SK-N-SH (cell line): ENCODE data around the gene SLC3A2. TPM values are rescaled to one million over a fixed set of nuclear protein-coding genes. Genes with fewer than 3 reads are reported as not detected.

Experiments used
- CTCF ChIA-PET: fragments of 300-600, 350-600 bp; formaldehyde crosslinking; extraction: SDS; loops from one replicate; lab custom pipeline; 2021; lab: Yijun Ruan, JAX
- POLR2A ChIA-PET: fragments of 350-600 bp; sonication (Branson Sonifier 250); formaldehyde crosslinking; extraction: SDS; loops from one replicate; lab custom pipeline; 2020; ENCODE audit warnings: antibody characterized with exemption, inconsistent platforms; lab: Yijun Ruan, JAX
- DNase-seq: peaks from one replicate; pipeline ENCODE4 v3.0.0; 2012
- H2AFZ ChIP-seq: fragments of 200-600 bp; sonication (generic); 2 replicates; pipeline ENCODE4 v1.8.1; 2016; ENCODE audit warnings: antibody characterized with exemption, mild to moderate bottlenecking, low read depth
- H3F3A ChIP-seq: fragments of 200-600 bp; sonication (generic); replicated peaks from 2 replicates; pipeline ENCODE3; 2016; ENCODE audit warnings: antibody characterized with exemption, mild to moderate bottlenecking; ENCODE audit not compliant: insufficient read depth
- H3K27ac ChIP-seq, 2 experiments: fragments of 200-500 bp in 1 of 2; fragments of 200-600 bp in 1 of 2; sonication (Bioruptor generic) in 1 of 2; sonication (generic), shearing (Covaris generic) in 1 of 2; 2 replicates each; pipeline versions ENCODE4 v1.5.1 to v1.6.1; 2014 to 2016; ENCODE audit warnings: low read depth in 2 of 2, inconsistent platforms in 1 of 2, low read length in 1 of 2, mild to moderate bottlenecking in 1 of 2, mixed read lengths in 1 of 2
- H3K27me3 ChIP-seq: fragments of 200-600 bp; sonication (generic), shearing (Covaris generic); 2 replicates; pipeline ENCODE4 v1.6.1; 2016; ENCODE audit warnings: mixed run types; ENCODE audit not compliant: insufficient read depth
- H3K36me3 ChIP-seq, 2 experiments: fragments of 200-500 bp in 1 of 2; fragments of 200-600 bp in 1 of 2; sonication (Bioruptor generic) in 1 of 2; sonication (generic) in 1 of 2; replicated peaks in 1 of 2; 2 replicates each; pipeline versions ENCODE3 to v1.5.1; 2014 to 2016; ENCODE audit warnings: low read length in 1 of 2, mild to moderate bottlenecking in 1 of 2; ENCODE audit not compliant: insufficient read depth in 2 of 2, control insufficient read depth in 1 of 2
- H3K4me1 ChIP-seq, 2 experiments: fragments of 200-500 bp in 1 of 2; fragments of 200-600 bp in 1 of 2; sonication (Bioruptor generic) in 1 of 2; sonication (generic), shearing (Covaris generic) in 1 of 2; 2 replicates each; pipeline versions ENCODE4 v1.5.1 to v1.6.1; 2014 to 2016; ENCODE audit warnings: low read depth in 1 of 2, low read length in 1 of 2, mixed run types in 1 of 2; ENCODE audit not compliant: insufficient read depth in 2 of 2, control insufficient read depth in 1 of 2
- H3K4me2 ChIP-seq: fragments of 200-600 bp; sonication (generic), shearing (Covaris generic); 2 replicates; pipeline ENCODE4 v1.6.1; 2017; ENCODE audit warnings: mixed run types
- H3K4me3 ChIP-seq, 2 experiments: fragments of 200-500 bp in 1 of 2; fragments of 200-600 bp in 1 of 2; sonication (Bioruptor generic) in 1 of 2; sonication (generic), shearing (Covaris generic) in 1 of 2; 2 replicates each; pipeline versions ENCODE4 v1.5.1 to v1.8.1; 2014 to 2016; ENCODE audit warnings: low read depth in 2 of 2, inconsistent platforms in 1 of 2, low read length in 1 of 2, mild to moderate bottlenecking in 1 of 2, mixed read lengths in 1 of 2, moderate library complexity in 1 of 2
- H3K79me2 ChIP-seq: fragments of 200-600 bp; sonication (generic); 2 replicates; pipeline ENCODE4 v1.8.1; 2017; ENCODE audit warnings: mild to moderate bottlenecking; ENCODE audit not compliant: insufficient read depth
- H3K9ac ChIP-seq: fragments of 200-600 bp; sonication (generic); 2 replicates; pipeline ENCODE4 v1.6.1; 2017; ENCODE audit warnings: mixed run types
- H3K9me2 ChIP-seq: fragments of 200-600 bp; sonication (generic); 2 replicates; pipeline ENCODE4 v1.6.1; 2017; ENCODE audit warnings: mixed run types
- H3K9me3 ChIP-seq: fragments of 200-600 bp; sonication (generic); 2 replicates; pipeline ENCODE4 v1.6.1; 2017; ENCODE audit warnings: mixed run types, mild to moderate bottlenecking, moderate library complexity
- H4K20me1 ChIP-seq: fragments of 200-600 bp; sonication (generic); 2 replicates; pipeline ENCODE4 v1.6.1; 2017; ENCODE audit warnings: mild to moderate bottlenecking, mixed run types; ENCODE audit not compliant: insufficient read depth
- EZH2phosphoT487 ChIP-seq: fragments of 200-600 bp; sonication (generic); IDR thresholded peaks from 2 replicates; pipeline ENCODE4 v1.6.1; 2017; ENCODE audit warnings: low read depth, mixed run types, mild to moderate bottlenecking, antibody characterized with exemption, moderate library complexity, borderline replicate concordance
- RAD21 ChIP-seq: IDR thresholded peaks from 2 replicates; pipeline ENCODE4 v1.6.1; 2012; ENCODE audit warnings: mild to moderate bottlenecking, low read length
- SMC3 ChIP-seq: IDR thresholded peaks from 2 replicates; pipeline ENCODE4 v1.6.1; 2012; ENCODE audit warnings: low read depth, low read length, improper control_type of control experiment
- WGBS: methylation state at CpG from one replicate; pipeline ENCODE4 v1.1.6; 2017; ENCODE audit warnings: low lambda C conversion rate; 5-methylcytosine and 5-hydroxymethylcytosine counted together
- polyA plus RNA-seq, 3 experiments: library from polyadenylated mRNA; depleted of rRNA; stranded (reverse); fragments of >200 nt; gene quantifications; 2 replicates each; pipeline ENCODE4 v1.2.3, GENCODE V29; 2012
- TF ChIP-seq, protein P1 (sequence below): IDR thresholded peaks from 2 replicates; pipeline ENCODE4 v1.6.1; 2012; ENCODE audit warnings: mild to moderate bottlenecking, low read depth, low read length, moderate library complexity
- TF ChIP-seq, protein P2 (sequence below): IDR thresholded peaks from 2 replicates; pipeline ENCODE4 v1.4.0; 2012; ENCODE audit warnings: low read depth, borderline replicate concordance
- TF ChIP-seq, protein P3 (sequence below): fragments of 200-600 bp; sonication (generic); IDR thresholded peaks from 2 replicates; pipeline ENCODE4 v1.6.1; 2017; ENCODE audit warnings: antibody characterized with exemption, mild to moderate bottlenecking, moderate library complexity
- TF ChIP-seq, protein P4 (sequence below): IDR thresholded peaks from 2 replicates; pipeline ENCODE4; 2012

SLC3A2 gene
- polyA plus RNA-seq, 1 of the 3 experiments (the other 2 are of a cell fraction): 308 TPM

DNA sequence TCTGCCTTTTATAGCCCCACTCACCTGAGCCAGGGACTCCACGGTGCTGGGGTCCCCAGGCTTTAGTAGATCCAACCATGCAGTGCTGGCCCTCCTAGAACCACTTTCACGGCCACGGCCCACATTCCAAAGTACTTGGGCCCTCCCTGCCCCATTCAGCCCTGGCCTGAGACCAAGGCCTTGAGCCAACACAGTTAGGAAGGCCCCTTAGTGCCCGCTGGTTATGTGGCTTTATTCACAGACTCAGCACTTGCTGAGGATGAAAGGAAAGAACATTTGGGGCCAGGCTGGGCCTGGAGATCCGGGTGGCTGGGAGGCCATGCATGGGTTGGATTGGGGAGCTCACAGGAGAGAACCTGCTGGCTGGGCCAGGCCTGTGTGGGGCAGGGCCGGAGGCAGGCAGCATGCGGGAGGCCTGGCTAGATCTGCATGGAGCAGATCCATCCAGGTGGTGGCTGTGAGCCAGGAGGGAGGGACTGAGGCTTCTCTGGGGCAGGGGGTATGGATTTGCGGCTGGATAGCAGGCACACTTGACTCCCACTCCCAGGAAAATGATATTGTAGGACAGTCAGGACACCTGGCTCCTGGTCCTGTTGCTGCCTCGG lies 27.9 kb downstream of the SLC3A2 start (continued):
- TF ChIP-seq, protein P1, sequence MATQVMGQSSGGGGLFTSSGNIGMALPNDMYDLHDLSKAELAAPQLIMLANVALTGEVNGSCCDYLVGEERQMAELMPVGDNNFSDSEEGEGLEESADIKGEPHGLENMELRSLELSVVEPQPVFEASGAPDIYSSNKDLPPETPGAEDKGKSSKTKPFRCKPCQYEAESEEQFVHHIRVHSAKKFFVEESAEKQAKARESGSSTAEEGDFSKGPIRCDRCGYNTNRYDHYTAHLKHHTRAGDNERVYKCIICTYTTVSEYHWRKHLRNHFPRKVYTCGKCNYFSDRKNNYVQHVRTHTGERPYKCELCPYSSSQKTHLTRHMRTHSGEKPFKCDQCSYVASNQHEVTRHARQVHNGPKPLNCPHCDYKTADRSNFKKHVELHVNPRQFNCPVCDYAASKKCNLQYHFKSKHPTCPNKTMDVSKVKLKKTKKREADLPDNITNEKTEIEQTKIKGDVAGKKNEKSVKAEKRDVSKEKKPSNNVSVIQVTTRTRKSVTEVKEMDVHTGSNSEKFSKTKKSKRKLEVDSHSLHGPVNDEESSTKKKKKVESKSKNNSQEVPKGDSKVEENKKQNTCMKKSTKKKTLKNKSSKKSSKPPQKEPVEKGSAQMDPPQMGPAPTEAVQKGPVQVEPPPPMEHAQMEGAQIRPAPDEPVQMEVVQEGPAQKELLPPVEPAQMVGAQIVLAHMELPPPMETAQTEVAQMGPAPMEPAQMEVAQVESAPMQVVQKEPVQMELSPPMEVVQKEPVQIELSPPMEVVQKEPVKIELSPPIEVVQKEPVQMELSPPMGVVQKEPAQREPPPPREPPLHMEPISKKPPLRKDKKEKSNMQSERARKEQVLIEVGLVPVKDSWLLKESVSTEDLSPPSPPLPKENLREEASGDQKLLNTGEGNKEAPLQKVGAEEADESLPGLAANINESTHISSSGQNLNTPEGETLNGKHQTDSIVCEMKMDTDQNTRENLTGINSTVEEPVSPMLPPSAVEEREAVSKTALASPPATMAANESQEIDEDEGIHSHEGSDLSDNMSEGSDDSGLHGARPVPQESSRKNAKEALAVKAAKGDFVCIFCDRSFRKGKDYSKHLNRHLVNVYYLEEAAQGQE: no peak
- TF ChIP-seq, protein P2, sequence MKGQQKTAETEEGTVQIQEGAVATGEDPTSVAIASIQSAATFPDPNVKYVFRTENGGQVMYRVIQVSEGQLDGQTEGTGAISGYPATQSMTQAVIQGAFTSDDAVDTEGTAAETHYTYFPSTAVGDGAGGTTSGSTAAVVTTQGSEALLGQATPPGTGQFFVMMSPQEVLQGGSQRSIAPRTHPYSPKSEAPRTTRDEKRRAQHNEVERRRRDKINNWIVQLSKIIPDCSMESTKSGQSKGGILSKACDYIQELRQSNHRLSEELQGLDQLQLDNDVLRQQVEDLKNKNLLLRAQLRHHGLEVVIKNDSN: no peak
- TF ChIP-seq EZH2phosphoT487: no peak

DNA sequence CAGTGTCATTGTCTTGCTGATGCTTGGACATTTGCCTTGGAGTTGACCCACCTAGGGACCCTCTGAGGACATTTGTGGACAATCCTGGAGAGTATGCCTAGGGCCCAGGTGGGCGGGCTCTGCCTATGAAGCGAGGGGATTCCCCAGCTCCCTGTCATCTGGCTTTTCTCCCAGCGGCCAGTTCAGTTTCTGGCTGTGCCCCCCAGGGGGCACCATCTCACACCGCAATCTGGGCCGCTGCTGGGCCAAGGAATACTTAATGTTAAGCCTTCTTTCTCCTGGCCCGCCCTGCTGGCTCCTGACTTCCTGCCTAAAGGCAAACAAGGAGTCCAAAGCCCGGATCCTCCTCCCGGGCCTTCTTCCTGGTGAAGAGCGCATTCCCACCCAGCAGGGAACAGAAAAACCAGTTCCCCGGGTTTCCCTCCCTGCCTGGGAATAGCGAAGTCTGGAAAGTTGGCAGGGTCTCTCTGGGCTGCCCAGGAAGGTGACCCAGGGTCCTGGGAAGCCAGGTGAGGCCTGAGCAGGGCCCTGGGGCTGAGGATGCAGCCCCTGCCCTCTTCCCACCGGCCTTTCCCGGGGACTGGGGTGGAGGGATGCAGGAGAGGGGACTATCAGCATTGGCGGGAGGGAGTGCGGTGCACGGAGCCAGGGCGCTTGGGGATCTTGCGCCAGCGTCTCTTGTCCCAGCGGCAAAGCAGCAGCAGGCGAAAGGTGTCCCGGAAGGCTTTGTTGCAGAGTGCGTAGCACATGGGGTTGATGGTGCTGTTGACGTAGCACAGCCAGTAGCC lies 28.6 kb downstream of the SLC3A2 start:
- H3K4me2 ChIP-seq: no peak overlapping the region
- TF ChIP-seq RAD21: peak; percentile 80
- TF ChIP-seq, protein P3, sequence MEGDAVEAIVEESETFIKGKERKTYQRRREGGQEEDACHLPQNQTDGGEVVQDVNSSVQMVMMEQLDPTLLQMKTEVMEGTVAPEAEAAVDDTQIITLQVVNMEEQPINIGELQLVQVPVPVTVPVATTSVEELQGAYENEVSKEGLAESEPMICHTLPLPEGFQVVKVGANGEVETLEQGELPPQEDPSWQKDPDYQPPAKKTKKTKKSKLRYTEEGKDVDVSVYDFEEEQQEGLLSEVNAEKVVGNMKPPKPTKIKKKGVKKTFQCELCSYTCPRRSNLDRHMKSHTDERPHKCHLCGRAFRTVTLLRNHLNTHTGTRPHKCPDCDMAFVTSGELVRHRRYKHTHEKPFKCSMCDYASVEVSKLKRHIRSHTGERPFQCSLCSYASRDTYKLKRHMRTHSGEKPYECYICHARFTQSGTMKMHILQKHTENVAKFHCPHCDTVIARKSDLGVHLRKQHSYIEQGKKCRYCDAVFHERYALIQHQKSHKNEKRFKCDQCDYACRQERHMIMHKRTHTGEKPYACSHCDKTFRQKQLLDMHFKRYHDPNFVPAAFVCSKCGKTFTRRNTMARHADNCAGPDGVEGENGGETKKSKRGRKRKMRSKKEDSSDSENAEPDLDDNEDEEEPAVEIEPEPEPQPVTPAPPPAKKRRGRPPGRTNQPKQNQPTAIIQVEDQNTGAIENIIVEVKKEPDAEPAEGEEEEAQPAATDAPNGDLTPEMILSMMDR: peak; percentile 48
- TF ChIP-seq, protein P4, sequence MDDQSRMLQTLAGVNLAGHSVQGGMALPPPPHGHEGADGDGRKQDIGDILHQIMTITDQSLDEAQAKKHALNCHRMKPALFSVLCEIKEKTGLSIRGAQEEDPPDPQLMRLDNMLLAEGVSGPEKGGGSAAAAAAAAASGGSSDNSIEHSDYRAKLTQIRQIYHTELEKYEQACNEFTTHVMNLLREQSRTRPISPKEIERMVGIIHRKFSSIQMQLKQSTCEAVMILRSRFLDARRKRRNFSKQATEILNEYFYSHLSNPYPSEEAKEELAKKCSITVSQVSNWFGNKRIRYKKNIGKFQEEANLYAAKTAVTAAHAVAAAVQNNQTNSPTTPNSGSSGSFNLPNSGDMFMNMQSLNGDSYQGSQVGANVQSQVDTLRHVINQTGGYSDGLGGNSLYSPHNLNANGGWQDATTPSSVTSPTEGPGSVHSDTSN: no peak
- TF ChIP-seq SMC3: peak; percentile 66
- TF ChIP-seq, all 33 proteins: peak for 3
- Histone ChIP-seq H4K20me1 (no peaks in the 10 kb centered on the region), H3K9me2 (no peaks in the 10 kb centered on the region), H3K9ac (no peak overlapping the region), H3K79me2 (no peaks in the 10 kb centered on the region), H3K27ac (no peak overlapping the region), H3K36me3 (no peaks in the 10 kb centered on the region), H2AFZ (no peak overlapping the region), H3F3A (peaks cover 4% of the 10 kb centered on the region), H3K27me3 (no peaks in the 10 kb centered on the region), H3K4me3 (no peak overlapping the region; a peak in 1 of 4 replicates), H3K9me3 (no peaks in the 10 kb centered on the region), H3K4me1 (peaks cover 0 to 39% of the 10 kb centered on the region in 2 experiments; a peak in 1 of 4 replicates)
- CTCF ChIA-PET: interaction anchor here (0.5 to 27.5 kb wide), 20 partner anchors 9 to 304 kb away, joined by 3 to 751 read pairs (median 4); partner anchors contain the start of genes CHRM1 and SLC3A2
- POLR2A ChIA-PET: no interaction called here
- WGBS: 86% methylated on average over 13 of the region's 24 CpGs
- DNase-seq: peak; percentile 82
